Measurements from ENCODE around the gene KATNAL1.

The KATNAL1 gene

GRCh38 chr13:30307194-30307970 lies at the start of gene KATNAL1:
TSS of gene KATNAL1 (minus strand) at chr13:30307551. CDS start at chr13:30283777, 23,774 bp downstream.
- DNase-seq (ENCODE audit: low read depth) = peak; percentile 88
- no peaks in the 10 kb centered on the region for H3K27me3 ChIP-seq (replicated peaks; ENCODE audit: control insufficient read depth, insufficient read depth, low read length)
- peaks cover 25% of the 10 kb centered on the region for H3K4me1 ChIP-seq (ENCODE audit: control insufficient read depth, insufficient read depth, low read length)
- H3K4me3 ChIP-seq (ENCODE audit: low read length) = peak within 1 kb of the TSS; percentile 90
- H3K9ac ChIP-seq (ENCODE audit: low read length) = peak within 1 kb of the TSS; percentile 93
- H3K36me3 ChIP-seq (ENCODE audit: control insufficient read depth, insufficient read depth, low read length, severe bottlenecking) = no peaks in the 10 kb centered on the region
- H3K9me3 ChIP-seq (ENCODE audit: control insufficient read depth, low read length) = no peaks in the 10 kb centered on the region

GRCh38 chr13:30355839-30356238 lies 48.5 kb upstream of the KATNAL1 start:
- Histone ChIP-seq H3K4me1 (ENCODE audit: control insufficient read depth, insufficient read depth, low read length) (peaks cover 10% of the 10 kb centered on the region), H3K9me3 (ENCODE audit: control insufficient read depth, low read length) (peaks cover 9% of the 10 kb centered on the region), H3K27me3 (replicated peaks; ENCODE audit: control insufficient read depth, insufficient read depth, low read length) (no peaks in the 10 kb centered on the region), H3K9ac (ENCODE audit: low read length) (no peak overlapping the region), H3K4me3 (ENCODE audit: low read length) (no peak overlapping the region), H3K36me3 (ENCODE audit: control insufficient read depth, insufficient read depth, low read length, severe bottlenecking) (no peaks in the 10 kb centered on the region)
- no peak for DNase-seq (ENCODE audit: low read depth)

GRCh38 chr13:30355384-30355699 lies 48.0 kb upstream of the KATNAL1 start:
- Histone ChIP-seq H3K4me3 (ENCODE audit: low read length) (no peak overlapping the region), H3K36me3 (ENCODE audit: control insufficient read depth, insufficient read depth, low read length, severe bottlenecking) (no peaks in the 10 kb centered on the region), H3K9me3 (ENCODE audit: control insufficient read depth, low read length) (peaks cover 9% of the 10 kb centered on the region), H3K9ac (ENCODE audit: low read length) (no peak overlapping the region), H3K27me3 (replicated peaks; ENCODE audit: control insufficient read depth, insufficient read depth, low read length) (no peaks in the 10 kb centered on the region), H3K4me1 (ENCODE audit: control insufficient read depth, insufficient read depth, low read length) (peaks cover 6% of the 10 kb centered on the region)
- no peak for DNase-seq (ENCODE audit: low read depth)

GRCh38 chr13:30354493-30355383 lies 47.4 kb upstream of the KATNAL1 start:
- Histone ChIP-seq H3K36me3 (ENCODE audit: control insufficient read depth, insufficient read depth, low read length, severe bottlenecking) (no peaks in the 10 kb centered on the region), H3K4me1 (ENCODE audit: control insufficient read depth, insufficient read depth, low read length) (peaks cover 6% of the 10 kb centered on the region), H3K4me3 (ENCODE audit: low read length) (no peak overlapping the region), H3K27me3 (replicated peaks; ENCODE audit: control insufficient read depth, insufficient read depth, low read length) (no peaks in the 10 kb centered on the region), H3K9ac (ENCODE audit: low read length) (no peak overlapping the region), H3K9me3 (ENCODE audit: control insufficient read depth, low read length) (peaks cover 9% of the 10 kb centered on the region)
- no peak for DNase-seq (ENCODE audit: low read depth)

GRCh38 chr13:30353471-30354215 lies 46.3 kb upstream of the KATNAL1 start:
- peaks cover 6% of the 10 kb centered on the region for H3K4me1 ChIP-seq (ENCODE audit: control insufficient read depth, insufficient read depth, low read length)
- H3K9me3 ChIP-seq (ENCODE audit: control insufficient read depth, low read length) = peaks cover 9% of the 10 kb centered on the region
- H3K36me3 ChIP-seq (ENCODE audit: control insufficient read depth, insufficient read depth, low read length, severe bottlenecking) = no peaks in the 10 kb centered on the region
- no peak overlapping the region for H3K4me3 ChIP-seq (ENCODE audit: low read length)
- H3K27me3 ChIP-seq (replicated peaks; ENCODE audit: control insufficient read depth, insufficient read depth, low read length) = no peaks in the 10 kb centered on the region
- no peak overlapping the region for H3K9ac ChIP-seq (ENCODE audit: low read length)
- no peak for DNase-seq (ENCODE audit: low read depth)

- H3K27me3 ChIP-seq (replicated peaks; ENCODE audit: control insufficient read depth, insufficient read depth, low read length) = no peaks in the 10 kb centered on the region
- H3K4me1 ChIP-seq (ENCODE audit: control insufficient read depth, insufficient read depth, low read length) = peaks cover 6% of the 10 kb centered on the region
- no peaks in the 10 kb centered on the region for H3K36me3 ChIP-seq (ENCODE audit: control insufficient read depth, insufficient read depth, low read length, severe bottlenecking)
- no peak for DNase-seq (ENCODE audit: low read depth)
- H3K4me3 ChIP-seq (ENCODE audit: low read length) = no peak overlapping the region
- no peak overlapping the region for H3K9ac ChIP-seq (ENCODE audit: low read length)
- H3K9me3 ChIP-seq (ENCODE audit: control insufficient read depth, low read length) = peaks cover 9% of the 10 kb centered on the region
Observed at GRCh38 chr13:30353060-30353459, 45.7 kb upstream of the KATNAL1 start.

GRCh38 chr13:30352121-30352520 lies 44.8 kb upstream of the KATNAL1 start:
- H3K27me3 ChIP-seq (replicated peaks; ENCODE audit: control insufficient read depth, insufficient read depth, low read length) = no peaks in the 10 kb centered on the region
- peaks cover 6% of the 10 kb centered on the region for H3K4me1 ChIP-seq (ENCODE audit: control insufficient read depth, insufficient read depth, low read length)
- H3K9ac ChIP-seq (ENCODE audit: low read length) = no peak overlapping the region
- H3K4me3 ChIP-seq (ENCODE audit: low read length) = no peak overlapping the region
- DNase-seq (ENCODE audit: low read depth) = no peak
- no peaks in the 10 kb centered on the region for H3K36me3 ChIP-seq (ENCODE audit: control insufficient read depth, insufficient read depth, low read length, severe bottlenecking)
- peaks cover 9% of the 10 kb centered on the region for H3K9me3 ChIP-seq (ENCODE audit: control insufficient read depth, low read length)

GRCh38 chr13:30346789-30347167 lies 39.4 kb upstream of the KATNAL1 start:
- no peaks in the 10 kb centered on the region for H3K36me3 ChIP-seq (ENCODE audit: control insufficient read depth, insufficient read depth, low read length, severe bottlenecking)
- no peaks in the 10 kb centered on the region for H3K27me3 ChIP-seq (replicated peaks; ENCODE audit: control insufficient read depth, insufficient read depth, low read length)
- H3K4me3 ChIP-seq (ENCODE audit: low read length) = no peak overlapping the region
- peaks cover 11% of the 10 kb centered on the region for H3K4me1 ChIP-seq (ENCODE audit: control insufficient read depth, insufficient read depth, low read length)
- H3K9ac ChIP-seq (ENCODE audit: low read length) = no peak overlapping the region
- DNase-seq (ENCODE audit: low read depth) = no peak
- H3K9me3 ChIP-seq (ENCODE audit: control insufficient read depth, low read length) = no peaks in the 10 kb centered on the region

GRCh38 chr13:30346153-30346788 lies 38.9 kb upstream of the KATNAL1 start:
- H3K9me3 ChIP-seq (ENCODE audit: control insufficient read depth, low read length) = no peaks in the 10 kb centered on the region
- H3K4me3 ChIP-seq (ENCODE audit: low read length) = no peak overlapping the region
- H3K36me3 ChIP-seq (ENCODE audit: control insufficient read depth, insufficient read depth, low read length, severe bottlenecking) = no peaks in the 10 kb centered on the region
- peaks cover 15% of the 10 kb centered on the region for H3K4me1 ChIP-seq (ENCODE audit: control insufficient read depth, insufficient read depth, low read length)
- no peaks in the 10 kb centered on the region for H3K27me3 ChIP-seq (replicated peaks; ENCODE audit: control insufficient read depth, insufficient read depth, low read length)
- no peak overlapping the region for H3K9ac ChIP-seq (ENCODE audit: low read length)
- DNase-seq (ENCODE audit: low read depth) = no peak

GRCh38 chr13:30345426-30346100 lies 38.2 kb upstream of the KATNAL1 start:
- no peak for DNase-seq (ENCODE audit: low read depth)
- no peak overlapping the region for H3K4me3 ChIP-seq (ENCODE audit: low read length)

More at GRCh38 chr13:30345426-30346100, 38.2 kb upstream of the KATNAL1 start:
- H3K9me3 ChIP-seq (ENCODE audit: control insufficient read depth, low read length) = no peaks in the 10 kb centered on the region
- peaks cover 21% of the 10 kb centered on the region for H3K4me1 ChIP-seq (ENCODE audit: control insufficient read depth, insufficient read depth, low read length)
- H3K9ac ChIP-seq (ENCODE audit: low read length) = no peak overlapping the region
- no peaks in the 10 kb centered on the region for H3K27me3 ChIP-seq (replicated peaks; ENCODE audit: control insufficient read depth, insufficient read depth, low read length)
- H3K36me3 ChIP-seq (ENCODE audit: control insufficient read depth, insufficient read depth, low read length, severe bottlenecking) = no peaks in the 10 kb centered on the region

Data from adipocyte (in vitro differentiated cells).